GM10248 (cell line): ENCODE data around the gene WNT9A.

Experiments
- CTCF ChIA-PET: fragments of 300-600 bp; sonication (Branson Sonifier 250); formaldehyde crosslinking; extraction: SDS; loops from one replicate; lab custom pipeline; 2021; ENCODE audit warnings: antibody characterized with exemption; lab: Yijun Ruan, JAX
- POLR2A ChIA-PET: fragments of 350-650 bp; sonication (Branson Sonifier 250); formaldehyde crosslinking; extraction: SDS; loops from one replicate; lab custom pipeline; 2020; ENCODE audit warnings: antibody characterized with exemption; lab: Yijun Ruan, JAX
- DNase-seq: peaks from one replicate; pipeline ENCODE4 v3.0.0; 2012; ENCODE audit errors: extremely low spot score
- TF ChIP-seq, protein P1 (sequence below): IDR thresholded peaks from 2 replicates; pipeline ENCODE4 v1.5.1; 2012; ENCODE audit warnings: mild to moderate bottlenecking, low read depth; ENCODE audit errors: extremely low read depth, missing control alignments, control extremely low read depth

Gene WNT9A

GRCh38 chr1:227942021-227942715 is 5.6 kb downstream of the WNT9A start:
- POLR2A ChIA-PET = no interaction called here
- CTCF ChIA-PET = interaction anchor here (1.1 to 1.4 kb wide), 2 partner anchors 10 to 16 kb away, joined by 3 read pairs; no protein-coding TSS in a partner anchor
- TF ChIP-seq, protein P1, sequence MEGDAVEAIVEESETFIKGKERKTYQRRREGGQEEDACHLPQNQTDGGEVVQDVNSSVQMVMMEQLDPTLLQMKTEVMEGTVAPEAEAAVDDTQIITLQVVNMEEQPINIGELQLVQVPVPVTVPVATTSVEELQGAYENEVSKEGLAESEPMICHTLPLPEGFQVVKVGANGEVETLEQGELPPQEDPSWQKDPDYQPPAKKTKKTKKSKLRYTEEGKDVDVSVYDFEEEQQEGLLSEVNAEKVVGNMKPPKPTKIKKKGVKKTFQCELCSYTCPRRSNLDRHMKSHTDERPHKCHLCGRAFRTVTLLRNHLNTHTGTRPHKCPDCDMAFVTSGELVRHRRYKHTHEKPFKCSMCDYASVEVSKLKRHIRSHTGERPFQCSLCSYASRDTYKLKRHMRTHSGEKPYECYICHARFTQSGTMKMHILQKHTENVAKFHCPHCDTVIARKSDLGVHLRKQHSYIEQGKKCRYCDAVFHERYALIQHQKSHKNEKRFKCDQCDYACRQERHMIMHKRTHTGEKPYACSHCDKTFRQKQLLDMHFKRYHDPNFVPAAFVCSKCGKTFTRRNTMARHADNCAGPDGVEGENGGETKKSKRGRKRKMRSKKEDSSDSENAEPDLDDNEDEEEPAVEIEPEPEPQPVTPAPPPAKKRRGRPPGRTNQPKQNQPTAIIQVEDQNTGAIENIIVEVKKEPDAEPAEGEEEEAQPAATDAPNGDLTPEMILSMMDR = no peak
- no peak for DNase-seq

- TF ChIP-seq, protein P1 = no peak
- ChIA-PET POLR2A (no interaction called here), CTCF (no interaction called here)
- no peak for DNase-seq
These were observed 6.2 kb downstream of the WNT9A start for GRCh38 chr1:227941509-227942020.

DNA sequence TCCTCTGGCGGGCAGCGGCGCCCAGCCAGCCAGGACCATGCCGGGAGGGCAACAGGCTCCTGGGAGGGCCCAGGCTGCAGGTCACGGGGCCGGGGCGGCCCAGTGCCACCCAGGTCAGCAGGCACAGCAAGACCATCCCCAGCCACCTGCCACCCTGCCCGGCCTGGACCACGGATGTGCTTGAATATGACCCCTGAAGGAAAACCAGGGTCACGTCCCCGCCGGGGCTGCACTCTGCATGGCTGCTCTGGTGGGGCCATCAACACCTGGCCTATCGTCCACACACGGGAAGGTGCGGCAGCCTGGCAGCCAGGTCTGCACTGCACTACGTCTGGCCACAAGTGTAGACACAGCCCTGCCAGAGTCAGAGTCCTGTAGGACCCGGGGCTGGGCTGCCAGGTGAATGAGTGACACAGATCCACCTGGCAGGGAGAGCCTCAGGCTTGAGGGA is 6.9 kb downstream of the WNT9A start:
- TF ChIP-seq, protein P1 = no peak
- no peak for DNase-seq
- POLR2A ChIA-PET = no interaction called here
- CTCF ChIA-PET = no interaction called here

DNA sequence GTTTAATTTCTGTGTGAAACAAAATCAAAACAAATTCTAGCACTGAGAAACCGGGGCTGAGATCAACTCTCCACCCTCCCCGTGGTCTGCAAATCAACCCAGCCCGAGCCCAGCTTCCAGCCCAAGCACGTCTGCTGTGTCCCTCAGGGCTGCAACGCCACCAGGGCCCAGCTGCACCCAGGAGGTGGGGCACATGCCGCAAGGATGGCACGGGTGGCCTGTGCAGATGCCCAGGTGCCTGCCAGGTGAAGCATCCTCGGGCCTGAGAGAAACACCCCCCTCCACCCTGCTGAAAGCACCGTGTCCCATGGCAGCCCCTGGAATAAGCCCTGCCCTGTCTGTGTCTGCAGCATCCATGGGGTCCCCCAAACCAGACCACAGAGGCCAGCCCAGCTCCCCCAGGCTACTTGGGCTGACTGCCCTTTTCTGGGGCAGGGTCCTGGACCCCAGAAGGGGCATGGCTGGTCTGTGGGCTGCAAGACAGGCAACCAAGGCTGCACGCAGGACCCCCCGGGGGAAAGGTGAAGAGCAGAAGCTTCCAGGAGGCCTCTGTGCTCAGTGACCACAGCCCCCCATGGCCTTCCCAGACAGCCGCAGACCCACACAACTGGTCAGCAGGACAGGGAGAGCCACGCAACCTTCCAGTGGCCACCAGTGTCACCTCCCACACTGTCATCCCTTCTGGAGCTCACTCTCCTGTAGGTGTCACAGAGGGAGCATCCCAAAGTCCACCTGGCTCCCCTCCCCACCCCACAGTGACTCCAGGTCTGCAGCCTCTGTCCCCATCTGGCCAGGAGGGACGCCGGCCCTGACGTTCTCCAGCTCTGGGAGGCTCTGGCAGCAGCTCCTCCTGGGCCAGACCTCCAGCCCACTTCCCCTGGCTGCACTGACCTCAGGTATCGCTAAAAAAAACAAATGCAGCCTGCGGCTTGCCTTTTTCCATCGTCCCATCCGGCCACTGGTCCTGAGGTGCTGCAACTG is 7.7 kb downstream of the WNT9A start:
- DNase-seq = no peak
- ChIA-PET POLR2A (no interaction called here), CTCF (no interaction called here)
- TF ChIP-seq, protein P1 = no peak

- ChIA-PET POLR2A (no interaction called here), CTCF (no interaction called here)
- TF ChIP-seq, protein P1 = no peak
- DNase-seq = no peak
These were observed 8.6 kb downstream of the WNT9A start for GRCh38 chr1:227938911-227939790.
